CD14-positive monocyte (primary cell): ENCODE measurements around the gene IFFO2. TPM values are rescaled to one million over a fixed set of nuclear protein-coding genes. Genes with fewer than 3 reads are reported as not detected.

Experiments
- DNase-seq, 3 donors: peaks; one replicate each; pipeline ENCODE4 v3.0.0-alpha.2; 2011 to 2022
- H2AFZ ChIP-seq: 2 replicates; pipeline ENCODE4 v1.6.0; 2012; ENCODE audit warnings: mild to moderate bottlenecking, low read depth, low read length, inconsistent platforms; ENCODE audit not compliant: insufficient read depth, poor library complexity, severe bottlenecking
- H3K27ac ChIP-seq, 2 donors: 1 replicate in 1 of 2; 2 replicates in 1 of 2; pipeline ENCODE4 v1.5.1; 2012 to 2013; ENCODE audit warnings: low read length in 2 of 2, control low read depth in 1 of 2, inconsistent platforms in 1 of 2, low read depth in 1 of 2, mild to moderate bottlenecking in 1 of 2
- H3K27me3 ChIP-seq, 2 donors: one replicate each; pipeline versions ENCODE4 v1.6.0 to v1.6.1; 2011 to 2013; ENCODE audit warnings: low read length in 2 of 2; ENCODE audit not compliant: control insufficient read depth in 2 of 2, insufficient read depth in 2 of 2
- H3K36me3 ChIP-seq, 2 donors: replicated peaks in 1 of 2; 1 replicate in 1 of 2; 2 replicates in 1 of 2; pipeline versions ENCODE4 v1.5.1 to v1.6.1; 2012 to 2013; ENCODE audit warnings: low read length in 2 of 2, control low read depth in 1 of 2, inconsistent platforms in 1 of 2, mild to moderate bottlenecking in 1 of 2; ENCODE audit not compliant: insufficient read depth in 2 of 2, control insufficient read depth in 1 of 2
- H3K4me1 ChIP-seq, 2 donors: 1 replicate in 1 of 2; 2 replicates in 1 of 2; pipeline versions ENCODE4 v1.5.1 to v1.6.1; 2012 to 2013; ENCODE audit warnings: low read length in 2 of 2, control low read depth in 1 of 2, inconsistent platforms in 1 of 2, mild to moderate bottlenecking in 1 of 2, moderate library complexity in 1 of 2; ENCODE audit not compliant: insufficient read depth in 2 of 2, control insufficient read depth in 1 of 2
- H3K4me2 ChIP-seq: replicated peaks from 2 replicates; pipeline ENCODE3; 2012; ENCODE audit warnings: low read length, moderate library complexity, mild to moderate bottlenecking; ENCODE audit not compliant: poor library complexity, severe bottlenecking; ENCODE audit errors: extremely low read depth
- H3K4me3 ChIP-seq, 3 experiments: fragments of 200-600 bp in 1 of 3; sonication (generic) in 1 of 3; replicated peaks in 1 of 3; 1 replicate in 2 of 3; 2 replicates in 1 of 3; pipeline ENCODE4 v1.5.1; 2011 to 2013; ENCODE audit warnings: low read length in 3 of 3, mild to moderate bottlenecking in 3 of 3, control low read depth in 2 of 3, low read depth in 2 of 3, inconsistent platforms in 1 of 3, moderate library complexity in 1 of 3
- H3K79me2 ChIP-seq: 2 replicates; pipeline ENCODE4 v1.6.0; 2012; ENCODE audit warnings: mild to moderate bottlenecking, control low read depth, inconsistent platforms, low read length, moderate library complexity; ENCODE audit not compliant: insufficient read depth
- H3K9ac ChIP-seq: 2 replicates; pipeline ENCODE4 v1.6.0; 2017; ENCODE audit warnings: low read length, mild to moderate bottlenecking; ENCODE audit not compliant: insufficient read depth, poor library complexity, severe bottlenecking
- H3K9me3 ChIP-seq, 2 donors: replicated peaks in 1 of 2; 1 replicate in 1 of 2; 2 replicates in 1 of 2; pipeline versions ENCODE4 v1.5.1 to v1.6.1; 2012 to 2013; ENCODE audit warnings: low read length in 2 of 2, control low read depth in 1 of 2; ENCODE audit not compliant: control insufficient read depth in 1 of 2, insufficient read depth in 1 of 2
- H4K20me1 ChIP-seq: 2 replicates; pipeline ENCODE4 v1.6.0; 2012; ENCODE audit warnings: mild to moderate bottlenecking, low read length, control low read depth, moderate library complexity; ENCODE audit not compliant: insufficient read depth
- H3K27ac Mint-ChIP-seq, 7 donors: one replicate each; pipeline ENCODE4 v1.8.0; 2020; ENCODE audit warnings: mild to moderate bottlenecking in 7 of 7, mixed read lengths in 7 of 7, moderate library complexity in 6 of 7, inconsistent platforms in 2 of 7
- H3K27me3 Mint-ChIP-seq, 3 donors: one replicate each; pipeline ENCODE4 v1.8.0; 2021 to 2022; ENCODE audit warnings: low read depth in 3 of 3, mild to moderate bottlenecking in 3 of 3, mixed read lengths in 3 of 3, moderate library complexity in 3 of 3, inconsistent platforms in 1 of 3
- H3K36me3 Mint-ChIP-seq, 2 donors: one replicate each; pipeline ENCODE4 v1.8.0; 2020; ENCODE audit warnings: mixed read lengths in 2 of 2, inconsistent platforms in 1 of 2, mild to moderate bottlenecking in 1 of 2
- H3K4me1 Mint-ChIP-seq: one replicate; pipeline ENCODE4 v1.8.0; 2020; ENCODE audit warnings: mild to moderate bottlenecking, mixed read lengths
- H3K4me3 Mint-ChIP-seq, 2 donors: one replicate each; pipeline ENCODE4 v1.8.0; 2020; ENCODE audit warnings: mild to moderate bottlenecking in 2 of 2, mixed read lengths in 2 of 2, moderate library complexity in 1 of 2
- H3K9me3 Mint-ChIP-seq, 7 donors: one replicate each; pipeline ENCODE4 v1.8.0; 2020 to 2022; ENCODE audit warnings: mixed read lengths in 7 of 7, mild to moderate bottlenecking in 6 of 7, moderate library complexity in 6 of 7, inconsistent platforms in 2 of 7
- WGBS: methylation state at CpG from one replicate; pipeline ENCODE4 v1.1.5; 2013; ENCODE audit warnings: missing lambda C conversion rate; ENCODE audit not compliant: insufficient coverage; 5-methylcytosine and 5-hydroxymethylcytosine counted together
- intact Hi-C, 2 donors: fragments of 100-400 bp; cut with micrococcal nuclease; formaldehyde crosslinking; loops; one replicate each; pipeline versions ENCODE4 v1.15.0 to v1.15.1; 2023
- polyA plus RNA-seq, 3 donors: library from polyadenylated mRNA; depleted of rRNA in 1 of 3; unstranded in 2 of 3; stranded (reverse) in 1 of 3; fragments of 300-500 nt in 2 of 3; fragments of >200 nt in 1 of 3; fragmentation: Illumina TruSeq in 2 of 3; gene quantifications; 1 replicate in 2 of 3; 2 replicates in 1 of 3; pipeline ENCODE4 v1.2.3, GENCODE V29; 2012 to 2021
- TF ChIP-seq, protein P1 (sequence below): fragments of 200-600 bp; IDR thresholded peaks from one replicate; pipeline ENCODE4 v1.8.0; 2022; ENCODE audit warnings: antibody characterized with exemption, mild to moderate bottlenecking

IFFO2 gene
- polyA plus RNA-seq, 3 donors = 0.78 to 17.5 (median 0.94) TPM

GRCh38 chr1:18918417-18918816 is 38.1 kb downstream of the IFFO2 start:
- Histone ChIP-seq H3K9ac (no peak overlapping the region), H2AFZ (no peak overlapping the region), H3K27me3 (no peaks in the 10 kb centered on the region), H3K36me3 (peaks cover 0 to 43% of the 10 kb centered on the region in 2 donors), H3K4me2 (no peak overlapping the region), H3K79me2 (no peaks in the 10 kb centered on the region), H4K20me1 (peaks cover 25% of the 10 kb centered on the region), H3K27ac (no peak overlapping the region), H3K4me3 (no peak overlapping the region), H3K4me1 (peaks cover 19% of the 10 kb centered on the region in 2 donors), H3K9me3 (no peaks in the 10 kb centered on the region)
- Mint-ChIP-seq H3K4me3 (no peak overlapping the region), H3K36me3 (peaks cover 20 to 40% of the 10 kb centered on the region in 2 donors), H3K9me3 (no peaks in the 10 kb centered on the region), H3K27ac (peak overlapping the region in 1 of 7 donors; percentile 41), H3K4me1 (peaks cover 19% of the 10 kb centered on the region), H3K27me3 (peaks cover 0 to 7% (median 0%) of the 10 kb centered on the region in 3 donors)
- intact Hi-C loops = no loop called here
- 97% methylated on average over 13 of the region's 14 CpGs for WGBS
- no peak for DNase-seq
- TF ChIP-seq, protein P1, sequence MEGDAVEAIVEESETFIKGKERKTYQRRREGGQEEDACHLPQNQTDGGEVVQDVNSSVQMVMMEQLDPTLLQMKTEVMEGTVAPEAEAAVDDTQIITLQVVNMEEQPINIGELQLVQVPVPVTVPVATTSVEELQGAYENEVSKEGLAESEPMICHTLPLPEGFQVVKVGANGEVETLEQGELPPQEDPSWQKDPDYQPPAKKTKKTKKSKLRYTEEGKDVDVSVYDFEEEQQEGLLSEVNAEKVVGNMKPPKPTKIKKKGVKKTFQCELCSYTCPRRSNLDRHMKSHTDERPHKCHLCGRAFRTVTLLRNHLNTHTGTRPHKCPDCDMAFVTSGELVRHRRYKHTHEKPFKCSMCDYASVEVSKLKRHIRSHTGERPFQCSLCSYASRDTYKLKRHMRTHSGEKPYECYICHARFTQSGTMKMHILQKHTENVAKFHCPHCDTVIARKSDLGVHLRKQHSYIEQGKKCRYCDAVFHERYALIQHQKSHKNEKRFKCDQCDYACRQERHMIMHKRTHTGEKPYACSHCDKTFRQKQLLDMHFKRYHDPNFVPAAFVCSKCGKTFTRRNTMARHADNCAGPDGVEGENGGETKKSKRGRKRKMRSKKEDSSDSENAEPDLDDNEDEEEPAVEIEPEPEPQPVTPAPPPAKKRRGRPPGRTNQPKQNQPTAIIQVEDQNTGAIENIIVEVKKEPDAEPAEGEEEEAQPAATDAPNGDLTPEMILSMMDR = no peak

GRCh38 chr1:18917071-18917799 is 39.2 kb downstream of the IFFO2 start:
- WGBS = 98% methylated on average over 23 of the region's 30 CpGs
- Mint-ChIP-seq H3K27me3 (peaks cover 0 to 7% (median 0%) of the 10 kb centered on the region in 3 donors), H3K27ac (peak overlapping the region in 1 of 7 donors; percentile 8), H3K4me3 (no peak overlapping the region), H3K9me3 (no peaks in the 10 kb centered on the region), H3K4me1 (peaks cover 12% of the 10 kb centered on the region), H3K36me3 (peaks cover 20 to 42% of the 10 kb centered on the region in 2 donors)
- H3K4me2 ChIP-seq = no peak overlapping the region
- no peak overlapping the region for H2AFZ ChIP-seq
- no peak overlapping the region for H3K4me3 ChIP-seq
- intact Hi-C loops = no loop called here
- peaks cover 0 to 43% of the 10 kb centered on the region in 2 donors for H3K36me3 ChIP-seq
- no peak overlapping the region for H3K27ac ChIP-seq
- H3K79me2 ChIP-seq = no peaks in the 10 kb centered on the region
- TF ChIP-seq, protein P1 = no peak
- H3K9me3 ChIP-seq = no peaks in the 10 kb centered on the region
- peaks cover 12 to 14% of the 10 kb centered on the region in 2 donors for H3K4me1 ChIP-seq
- H4K20me1 ChIP-seq = peaks cover 24% of the 10 kb centered on the region
- H3K27me3 ChIP-seq = no peaks in the 10 kb centered on the region
- no peak for DNase-seq
- H3K9ac ChIP-seq = no peak overlapping the region
